Measurements from ENCODE around the gene ZNF622.

ZNF622 gene

GRCh38 chr5:16406023-16406422 is 59.6 kb downstream of the ZNF622 start:
- ChIA-PET POLR2A (no interaction called here), CTCF (no interaction called here)
- Histone ChIP-seq H3K4me3 (ENCODE audit: low read depth, low read length) (no peak overlapping the region), H3K4me1 (ENCODE audit: control insufficient read depth, insufficient read depth, low read length) (no peaks in the 10 kb centered on the region), H3K9me3 (ENCODE audit: control insufficient read depth, insufficient read depth, low read depth, low read length) (no peaks in the 10 kb centered on the region), H3K36me3 (ENCODE audit: control insufficient read depth in 2 of 2, insufficient read depth in 1 of 2, low read length in 2 of 2) (no peaks in the 10 kb centered on the region), H3K27ac (ENCODE audit: extremely low read depth, low read depth, low read length) (no peak overlapping the region)
- TF ChIP-seq, protein P1, sequence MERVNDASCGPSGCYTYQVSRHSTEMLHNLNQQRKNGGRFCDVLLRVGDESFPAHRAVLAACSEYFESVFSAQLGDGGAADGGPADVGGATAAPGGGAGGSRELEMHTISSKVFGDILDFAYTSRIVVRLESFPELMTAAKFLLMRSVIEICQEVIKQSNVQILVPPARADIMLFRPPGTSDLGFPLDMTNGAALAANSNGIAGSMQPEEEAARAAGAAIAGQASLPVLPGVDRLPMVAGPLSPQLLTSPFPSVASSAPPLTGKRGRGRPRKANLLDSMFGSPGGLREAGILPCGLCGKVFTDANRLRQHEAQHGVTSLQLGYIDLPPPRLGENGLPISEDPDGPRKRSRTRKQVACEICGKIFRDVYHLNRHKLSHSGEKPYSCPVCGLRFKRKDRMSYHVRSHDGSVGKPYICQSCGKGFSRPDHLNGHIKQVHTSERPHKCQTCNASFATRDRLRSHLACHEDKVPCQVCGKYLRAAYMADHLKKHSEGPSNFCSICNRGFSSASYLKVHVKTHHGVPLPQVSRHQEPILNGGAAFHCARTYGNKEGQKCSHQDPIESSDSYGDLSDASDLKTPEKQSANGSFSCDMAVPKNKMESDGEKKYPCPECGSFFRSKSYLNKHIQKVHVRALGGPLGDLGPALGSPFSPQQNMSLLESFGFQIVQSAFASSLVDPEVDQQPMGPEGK (tag by site-specific recombination; IDR thresholded peaks at IDR 0.05), result no peak
- TF ChIP-seq INSM2 (tag by site-specific recombination; IDR thresholded peaks at IDR 0.05) (no peak), SP7 (tag by site-specific recombination; IDR thresholded peaks at IDR 0.05) (no peak), ZNF624 (tag by site-specific recombination; IDR thresholded peaks at IDR 0.05) (no peak), ZNF169 (tag by site-specific recombination; IDR thresholded peaks at IDR 0.05) (no peak), ZNF138 (tag by site-specific recombination; IDR thresholded peaks at IDR 0.05; ENCODE audit: borderline replicate concordance) (no peak), ZNF610 (tag by site-specific recombination; IDR thresholded peaks at IDR 0.05; ENCODE audit: borderline replicate concordance) (no peak), ZNF792 (tag by site-specific recombination; IDR thresholded peaks at IDR 0.05) (no peak), ZEB2 (tag by site-specific recombination; IDR thresholded peaks at IDR 0.05) (no peak), ZNF24 (tag by site-specific recombination; IDR thresholded peaks at IDR 0.05) (no peak), ZNF26 (tag by site-specific recombination; IDR thresholded peaks at IDR 0.05) (no peak), ZNF221 (tag by site-specific recombination; IDR thresholded peaks at IDR 0.05; ENCODE audit: borderline replicate concordance) (no peak), ZNF629 (tag by site-specific recombination; IDR thresholded peaks at IDR 0.05) (no peak), ZNF394 (tag by site-specific recombination; IDR thresholded peaks at IDR 0.05; ENCODE audit: borderline replicate concordance) (no peak), ZNF132 (tag by site-specific recombination; IDR thresholded peaks at IDR 0.05; ENCODE audit: borderline replicate concordance) (no peak), ZNF404 (tag by site-specific recombination; IDR thresholded peaks at IDR 0.05) (no peak)
- TF ChIP-seq, protein P2, sequence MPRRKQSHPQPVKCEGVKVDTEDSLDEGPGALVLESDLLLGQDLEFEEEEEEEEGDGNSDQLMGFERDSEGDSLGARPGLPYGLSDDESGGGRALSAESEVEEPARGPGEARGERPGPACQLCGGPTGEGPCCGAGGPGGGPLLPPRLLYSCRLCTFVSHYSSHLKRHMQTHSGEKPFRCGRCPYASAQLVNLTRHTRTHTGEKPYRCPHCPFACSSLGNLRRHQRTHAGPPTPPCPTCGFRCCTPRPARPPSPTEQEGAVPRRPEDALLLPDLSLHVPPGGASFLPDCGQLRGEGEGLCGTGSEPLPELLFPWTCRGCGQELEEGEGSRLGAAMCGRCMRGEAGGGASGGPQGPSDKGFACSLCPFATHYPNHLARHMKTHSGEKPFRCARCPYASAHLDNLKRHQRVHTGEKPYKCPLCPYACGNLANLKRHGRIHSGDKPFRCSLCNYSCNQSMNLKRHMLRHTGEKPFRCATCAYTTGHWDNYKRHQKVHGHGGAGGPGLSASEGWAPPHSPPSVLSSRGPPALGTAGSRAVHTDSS (tag by site-specific recombination; IDR thresholded peaks at IDR 0.05), result no peak
- TF ChIP-seq, protein P3, sequence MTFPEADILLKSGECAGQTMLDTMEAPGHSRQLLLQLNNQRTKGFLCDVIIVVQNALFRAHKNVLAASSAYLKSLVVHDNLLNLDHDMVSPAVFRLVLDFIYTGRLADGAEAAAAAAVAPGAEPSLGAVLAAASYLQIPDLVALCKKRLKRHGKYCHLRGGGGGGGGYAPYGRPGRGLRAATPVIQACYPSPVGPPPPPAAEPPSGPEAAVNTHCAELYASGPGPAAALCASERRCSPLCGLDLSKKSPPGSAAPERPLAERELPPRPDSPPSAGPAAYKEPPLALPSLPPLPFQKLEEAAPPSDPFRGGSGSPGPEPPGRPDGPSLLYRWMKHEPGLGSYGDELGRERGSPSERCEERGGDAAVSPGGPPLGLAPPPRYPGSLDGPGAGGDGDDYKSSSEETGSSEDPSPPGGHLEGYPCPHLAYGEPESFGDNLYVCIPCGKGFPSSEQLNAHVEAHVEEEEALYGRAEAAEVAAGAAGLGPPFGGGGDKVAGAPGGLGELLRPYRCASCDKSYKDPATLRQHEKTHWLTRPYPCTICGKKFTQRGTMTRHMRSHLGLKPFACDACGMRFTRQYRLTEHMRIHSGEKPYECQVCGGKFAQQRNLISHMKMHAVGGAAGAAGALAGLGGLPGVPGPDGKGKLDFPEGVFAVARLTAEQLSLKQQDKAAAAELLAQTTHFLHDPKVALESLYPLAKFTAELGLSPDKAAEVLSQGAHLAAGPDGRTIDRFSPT (tag by site-specific recombination; IDR thresholded peaks at IDR 0.05), result no peak

Measured in HEK293 (cell line).